22Rv1 (cell line): ENCODE measurements around the gene NDUFB11.

Experiments
- ZFX ChIP-seq: fragments of 450-650 bp; IDR thresholded peaks from 2 replicates; pipeline ENCODE4 v1.6.1; 2017; ENCODE audit warnings: antibody characterized with exemption, borderline replicate concordance
- TF ChIP-seq, protein P1 (sequence below): fragments of 450-650 bp; IDR thresholded peaks from 2 replicates; pipeline ENCODE4 v1.5.1; 2017; ENCODE audit warnings: mild to moderate bottlenecking

DNA sequence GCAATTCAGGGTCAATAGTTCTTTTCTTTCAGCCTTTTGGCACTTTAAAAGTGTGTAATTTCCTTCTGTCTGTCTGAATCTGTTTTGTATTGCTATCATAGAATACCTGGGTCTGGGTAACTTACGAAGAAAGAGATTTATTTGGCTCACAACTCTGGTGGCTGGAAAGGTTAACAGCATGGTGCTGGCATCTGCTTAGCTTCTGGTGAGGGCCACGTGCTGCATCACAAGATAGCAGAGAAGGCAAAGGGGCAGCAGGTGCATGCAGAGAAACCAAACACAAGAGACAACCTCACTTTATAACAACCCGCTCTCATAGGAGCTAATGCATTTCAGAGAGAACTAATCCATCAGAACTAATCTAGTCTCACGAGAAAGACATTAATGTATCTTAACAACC, 47.5 kb downstream of the NDUFB11 start:
- TF ChIP-seq, protein P1, sequence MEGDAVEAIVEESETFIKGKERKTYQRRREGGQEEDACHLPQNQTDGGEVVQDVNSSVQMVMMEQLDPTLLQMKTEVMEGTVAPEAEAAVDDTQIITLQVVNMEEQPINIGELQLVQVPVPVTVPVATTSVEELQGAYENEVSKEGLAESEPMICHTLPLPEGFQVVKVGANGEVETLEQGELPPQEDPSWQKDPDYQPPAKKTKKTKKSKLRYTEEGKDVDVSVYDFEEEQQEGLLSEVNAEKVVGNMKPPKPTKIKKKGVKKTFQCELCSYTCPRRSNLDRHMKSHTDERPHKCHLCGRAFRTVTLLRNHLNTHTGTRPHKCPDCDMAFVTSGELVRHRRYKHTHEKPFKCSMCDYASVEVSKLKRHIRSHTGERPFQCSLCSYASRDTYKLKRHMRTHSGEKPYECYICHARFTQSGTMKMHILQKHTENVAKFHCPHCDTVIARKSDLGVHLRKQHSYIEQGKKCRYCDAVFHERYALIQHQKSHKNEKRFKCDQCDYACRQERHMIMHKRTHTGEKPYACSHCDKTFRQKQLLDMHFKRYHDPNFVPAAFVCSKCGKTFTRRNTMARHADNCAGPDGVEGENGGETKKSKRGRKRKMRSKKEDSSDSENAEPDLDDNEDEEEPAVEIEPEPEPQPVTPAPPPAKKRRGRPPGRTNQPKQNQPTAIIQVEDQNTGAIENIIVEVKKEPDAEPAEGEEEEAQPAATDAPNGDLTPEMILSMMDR, result no peak
- no peak for TF ChIP-seq ZFX
